Glutamatergic neuron (in vitro differentiated cells): ENCODE results near the gene SMIM33. TPM values are rescaled to one million over a fixed set of nuclear protein-coding genes. Genes with fewer than 3 reads are reported as not detected.

Experiments used
- DNase-seq: peaks from one replicate; pipeline ENCODE4 v3.0.0; 2022
- H3K27ac Mint-ChIP-seq: one replicate; pipeline ENCODE4 v1.8.0; 2020; ENCODE audit warnings: mild to moderate bottlenecking, mixed read lengths, inconsistent platforms; ENCODE audit not compliant: unreplicated experiment
- H3K27me3 Mint-ChIP-seq: one replicate; pipeline ENCODE4 v1.8.0; 2020; ENCODE audit warnings: mild to moderate bottlenecking, moderate library complexity, mixed read lengths, inconsistent platforms; ENCODE audit not compliant: unreplicated experiment
- H3K36me3 Mint-ChIP-seq: one replicate; pipeline ENCODE4 v1.8.0; 2020; ENCODE audit warnings: mild to moderate bottlenecking, mixed read lengths, inconsistent platforms; ENCODE audit not compliant: unreplicated experiment
- H3K4me1 Mint-ChIP-seq: one replicate; pipeline ENCODE4 v1.8.0; 2020; ENCODE audit warnings: mild to moderate bottlenecking, low read depth, mixed read lengths, inconsistent platforms; ENCODE audit not compliant: unreplicated experiment
- H3K4me3 Mint-ChIP-seq: one replicate; pipeline ENCODE4 v1.8.0; 2020; ENCODE audit warnings: mild to moderate bottlenecking, mixed read lengths, inconsistent platforms; ENCODE audit not compliant: unreplicated experiment
- H3K9me3 Mint-ChIP-seq: one replicate; pipeline ENCODE4 v1.8.0; 2020; ENCODE audit warnings: mild to moderate bottlenecking, moderate library complexity, mixed read lengths, inconsistent platforms; ENCODE audit not compliant: unreplicated experiment
- total RNA-seq: library from RNA; stranded (reverse); fragmentation: NEBNext Ultra II Directional; extraction: Animal tissue kit (Norgen Biotek cat#: 25700); gene quantifications from one replicate; pipeline ENCODE4 v1.2.1, GENCODE V29; 2021; ENCODE audit not compliant: unreplicated experiment
- TF ChIP-seq, protein P1 (sequence below): fragments of 200-600 bp; sonication (generic); IDR thresholded peaks from one replicate; pipeline ENCODE4 v1.5.0; 2021; ENCODE audit not compliant: partially characterized antibody, unreplicated experiment

SMIM33 gene
- total RNA-seq, 1 donor from 2014 or later = not detected

DNA sequence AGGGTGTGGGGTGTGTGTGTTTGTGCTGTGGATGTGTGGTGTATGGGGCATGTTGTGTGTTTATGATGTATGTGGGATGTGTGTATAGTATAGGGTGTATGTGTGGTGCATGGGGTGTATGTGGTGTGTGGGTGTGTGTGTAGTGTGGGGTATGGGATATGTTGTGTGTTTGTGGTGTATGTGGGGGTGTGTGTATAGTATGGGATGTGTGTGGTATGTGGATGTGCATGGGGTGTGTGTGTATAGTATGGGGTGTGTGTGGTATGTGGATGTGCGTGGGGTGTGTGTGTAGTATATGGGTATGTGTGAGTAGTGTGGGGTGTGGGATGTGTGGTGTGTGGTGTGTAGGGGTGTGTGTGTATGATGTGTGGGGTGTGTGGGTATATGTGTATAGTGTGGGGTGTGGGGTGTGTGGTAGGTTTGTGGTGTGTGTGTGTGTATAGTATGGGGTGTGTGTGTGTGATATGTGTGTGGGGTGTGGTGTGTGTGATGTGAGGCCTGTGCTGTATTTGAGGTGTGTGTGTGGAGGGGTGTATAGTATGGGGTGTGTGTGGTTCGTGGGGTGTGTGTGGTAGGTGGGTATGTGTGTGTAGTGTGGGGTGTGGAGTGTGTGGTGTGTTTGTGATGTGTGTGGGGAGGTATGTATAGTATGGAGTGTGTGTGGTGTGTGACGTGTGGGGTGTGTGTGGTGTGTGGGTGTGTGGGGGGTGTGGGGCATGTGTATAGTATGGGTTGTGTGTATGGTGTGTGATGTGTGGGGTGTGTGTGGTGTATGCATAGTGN is 18.7 kb upstream of the SMIM33 start:
- DNase-seq = no peak
- Mint-ChIP-seq H3K36me3 (peaks cover 4% of the 10 kb centered on the region), H3K9me3 (no peaks in the 10 kb centered on the region), H3K4me3 (no peak overlapping the region), H3K27me3 (no peaks in the 10 kb centered on the region), H3K4me1 (no peaks in the 10 kb centered on the region), H3K27ac (no peak overlapping the region)
- TF ChIP-seq, protein P1, sequence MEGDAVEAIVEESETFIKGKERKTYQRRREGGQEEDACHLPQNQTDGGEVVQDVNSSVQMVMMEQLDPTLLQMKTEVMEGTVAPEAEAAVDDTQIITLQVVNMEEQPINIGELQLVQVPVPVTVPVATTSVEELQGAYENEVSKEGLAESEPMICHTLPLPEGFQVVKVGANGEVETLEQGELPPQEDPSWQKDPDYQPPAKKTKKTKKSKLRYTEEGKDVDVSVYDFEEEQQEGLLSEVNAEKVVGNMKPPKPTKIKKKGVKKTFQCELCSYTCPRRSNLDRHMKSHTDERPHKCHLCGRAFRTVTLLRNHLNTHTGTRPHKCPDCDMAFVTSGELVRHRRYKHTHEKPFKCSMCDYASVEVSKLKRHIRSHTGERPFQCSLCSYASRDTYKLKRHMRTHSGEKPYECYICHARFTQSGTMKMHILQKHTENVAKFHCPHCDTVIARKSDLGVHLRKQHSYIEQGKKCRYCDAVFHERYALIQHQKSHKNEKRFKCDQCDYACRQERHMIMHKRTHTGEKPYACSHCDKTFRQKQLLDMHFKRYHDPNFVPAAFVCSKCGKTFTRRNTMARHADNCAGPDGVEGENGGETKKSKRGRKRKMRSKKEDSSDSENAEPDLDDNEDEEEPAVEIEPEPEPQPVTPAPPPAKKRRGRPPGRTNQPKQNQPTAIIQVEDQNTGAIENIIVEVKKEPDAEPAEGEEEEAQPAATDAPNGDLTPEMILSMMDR = no peak

DNA sequence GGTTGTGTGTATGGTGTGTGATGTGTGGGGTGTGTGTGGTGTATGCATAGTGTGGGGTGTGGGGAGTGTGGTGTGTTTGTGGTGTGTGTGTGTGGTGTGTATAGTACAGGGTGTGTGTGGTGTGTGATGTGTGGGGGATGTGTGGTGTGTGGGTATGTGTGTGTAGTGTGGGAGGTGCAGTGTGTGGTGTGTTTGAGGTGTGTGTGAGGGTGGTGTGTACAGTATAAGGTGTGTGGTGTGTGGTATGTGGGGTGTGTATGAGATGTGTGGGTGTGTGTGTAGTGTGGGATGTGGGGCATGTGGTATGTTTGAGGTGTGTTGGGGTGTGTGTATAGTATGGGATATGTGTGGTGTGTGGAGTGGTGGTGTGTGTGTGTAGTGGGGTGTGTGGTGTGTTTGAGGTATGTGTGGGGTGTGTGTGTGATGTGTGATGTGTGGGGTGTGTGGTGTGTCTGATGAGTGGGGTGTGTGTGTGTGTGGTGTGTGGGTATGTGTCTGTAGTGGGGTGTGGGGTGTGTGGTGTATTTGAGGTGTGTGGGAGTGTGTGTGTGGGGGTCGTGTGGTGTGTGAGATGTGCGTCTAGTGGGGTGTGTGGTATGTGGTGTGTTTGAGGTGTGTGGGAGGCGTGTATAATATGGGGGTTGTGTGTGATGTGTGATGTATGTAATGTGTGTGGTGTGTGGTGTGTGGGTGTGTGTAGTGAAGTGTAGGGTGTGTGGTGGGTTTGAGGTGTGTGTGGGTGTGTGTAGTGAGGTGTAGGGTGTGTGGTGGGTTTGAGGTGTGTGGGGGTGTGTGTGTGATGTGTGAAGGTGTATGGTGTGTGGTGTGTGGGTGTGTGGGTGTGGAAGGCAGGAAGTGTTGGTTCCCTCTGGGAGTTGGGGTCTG is 16.9 kb upstream of the SMIM33 start:
- no peaks in the 10 kb centered on the region for H3K27me3 Mint-ChIP-seq
- H3K9me3 Mint-ChIP-seq = no peaks in the 10 kb centered on the region
- no peak for DNase-seq
- TF ChIP-seq, protein P1 = no peak
- no peak overlapping the region for H3K4me3 Mint-ChIP-seq
- peaks cover 4% of the 10 kb centered on the region for H3K36me3 Mint-ChIP-seq
- no peaks in the 10 kb centered on the region for H3K4me1 Mint-ChIP-seq
- no peak overlapping the region for H3K27ac Mint-ChIP-seq

DNA sequence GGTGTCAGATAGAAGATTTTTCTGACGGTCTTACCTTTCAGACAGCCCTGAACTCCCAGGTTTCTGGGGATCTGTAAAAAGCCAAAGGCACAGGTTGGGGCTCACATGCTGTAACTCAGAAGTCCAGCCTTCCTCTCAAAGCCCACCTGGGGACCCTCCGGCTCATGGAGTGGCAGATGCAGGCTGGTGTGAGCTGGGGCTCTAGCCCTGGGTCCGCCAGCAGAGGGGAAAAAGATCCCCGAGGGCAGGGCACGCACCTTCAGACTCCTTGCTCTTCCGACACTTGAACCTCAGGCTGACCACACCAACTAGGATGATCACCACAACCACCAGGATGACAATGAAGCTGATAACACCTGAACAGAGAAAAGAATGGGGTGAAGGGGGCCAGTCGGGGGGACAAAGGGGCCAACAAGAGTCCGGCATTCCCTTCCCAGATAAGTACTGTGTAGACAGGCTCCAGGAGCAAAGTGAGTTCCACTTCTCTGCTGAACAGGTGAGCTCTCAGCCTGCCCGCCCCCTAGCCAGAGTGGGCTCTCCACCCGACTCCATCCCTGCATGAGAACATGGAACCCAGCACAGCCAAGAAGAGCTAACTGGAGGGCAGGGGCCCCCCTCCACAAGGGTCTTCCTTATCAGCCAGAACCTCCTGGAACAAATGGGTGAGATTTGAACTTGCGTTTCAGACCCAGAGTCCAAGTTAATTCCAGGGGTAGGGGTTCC is 16.1 kb upstream of the SMIM33 start:
- Mint-ChIP-seq H3K36me3 (peaks cover 4% of the 10 kb centered on the region), H3K9me3 (no peaks in the 10 kb centered on the region), H3K27me3 (no peaks in the 10 kb centered on the region), H3K4me3 (no peak overlapping the region), H3K27ac (no peak overlapping the region), H3K4me1 (no peaks in the 10 kb centered on the region)
- no peak for DNase-seq
- TF ChIP-seq, protein P1 = no peak

DNA sequence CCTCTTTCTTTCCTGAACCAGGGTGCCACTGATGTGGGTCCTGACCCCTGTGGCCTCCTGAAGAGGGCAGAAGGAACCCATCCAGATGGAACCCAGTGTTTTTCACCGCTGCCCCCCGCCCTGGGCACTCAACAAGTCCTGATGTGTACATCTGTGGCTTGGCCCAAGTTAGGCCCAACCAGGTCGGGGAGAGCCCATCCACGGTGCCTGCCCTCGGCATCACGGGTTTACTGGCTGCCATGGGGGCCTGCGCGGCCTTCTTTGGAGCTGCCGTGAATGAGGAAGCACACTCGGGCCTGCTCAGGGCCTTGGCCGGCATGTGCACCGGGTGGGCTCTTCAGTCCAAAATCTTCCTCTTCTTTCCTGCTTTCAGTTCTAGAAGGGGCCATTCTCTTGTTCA is 14.0 kb upstream of the SMIM33 start:
- Mint-ChIP-seq H3K4me3 (no peak overlapping the region), H3K36me3 (peaks cover 4% of the 10 kb centered on the region), H3K9me3 (no peaks in the 10 kb centered on the region), H3K27ac (peak overlapping the region; percentile 16), H3K4me1 (no peaks in the 10 kb centered on the region), H3K27me3 (peaks cover 1% of the 10 kb centered on the region)
- TF ChIP-seq, protein P1 = no peak
- no peak for DNase-seq
